H1 (cell line): ENCODE measurements around the gene OR8B3. TPM values are rescaled to one million over a fixed set of nuclear protein-coding genes. Genes with fewer than 3 reads are reported as not detected.

ENCODE experiments used
- CTCF ChIA-PET: fragments of 300-600 bp; sonication (Branson Sonifier 250); formaldehyde crosslinking; loops from one replicate; lab custom pipeline; 2021; ENCODE audit not compliant: partially characterized antibody; lab: Charles Lee
- POLR2A ChIA-PET: fragments of 300-600 bp; sonication (Branson Sonifier 250); formaldehyde crosslinking; loops from one replicate; lab custom pipeline; 2021; ENCODE audit warnings: inconsistent platforms; ENCODE audit not compliant: partially characterized antibody; lab: Charles Lee
- DNase-seq, 2 experiments: peaks; one replicate each; pipeline versions ENCODE4 v3.0.0 to v3.0.0-alpha.2; 2010 to 2022; ENCODE audit warnings: low spot score in 2 of 2, low read depth in 1 of 2, mixed read lengths in 1 of 2
- FAIRE-seq: peaks from 2 replicates; lab custom pipeline; 2011; peaks lifted over from hg19 to GRCh38; lab: Jason Lieb, UNC
- H2AFZ ChIP-seq: 2 replicates; pipeline ENCODE4 v1.8.1; 2012; ENCODE audit warnings: low read length, inconsistent platforms
- H2AK5ac ChIP-seq: 2 replicates; pipeline ENCODE4 v1.6.1; 2013; ENCODE audit warnings: low read depth, low read length
- H2BK120ac ChIP-seq: replicated peaks from 2 replicates; pipeline ENCODE3; 2013; ENCODE audit warnings: low read depth, low read length, inconsistent platforms
- H2BK12ac ChIP-seq: 2 replicates; pipeline ENCODE4 v1.6.1; 2013; ENCODE audit warnings: low read depth, low read length
- H2BK15ac ChIP-seq: 2 replicates; pipeline ENCODE4 v1.6.1; 2013; ENCODE audit warnings: low read length
- H2BK20ac ChIP-seq: 2 replicates; pipeline ENCODE4 v1.6.1; 2013; ENCODE audit warnings: low read length
- H2BK5ac ChIP-seq: 2 replicates; pipeline ENCODE4 v1.6.1; 2013; ENCODE audit warnings: low read depth, low read length
- H3K14ac ChIP-seq: 2 replicates; pipeline ENCODE4 v1.6.1; 2013; ENCODE audit warnings: inconsistent platforms; ENCODE audit not compliant: insufficient read length
- H3K18ac ChIP-seq: 2 replicates; pipeline ENCODE4 v1.6.1; 2013; ENCODE audit warnings: low read length; ENCODE audit errors: extremely low read depth
- H3K23ac ChIP-seq: 2 replicates; pipeline ENCODE4 v1.6.1; 2013; ENCODE audit warnings: inconsistent platforms; ENCODE audit not compliant: insufficient read length
- H3K23me2 ChIP-seq: 2 replicates; pipeline ENCODE4 v1.6.1; 2013; ENCODE audit warnings: low read depth, low read length
- H3K27ac ChIP-seq: 2 replicates; pipeline ENCODE4 v1.6.1; 2011; ENCODE audit warnings: low read depth, low read length, inconsistent platforms
- H3K27me3 ChIP-seq, 4 experiments: replicated peaks in 1 of 4; 1 replicate in 1 of 4; 2 replicates in 3 of 4; pipeline versions ENCODE4 v1.6.1 to v1.8.1; 2011 to 2013; ENCODE audit warnings: low read length in 3 of 4, mild to moderate bottlenecking in 3 of 4, inconsistent platforms in 2 of 4, mixed read lengths in 2 of 4, moderate library complexity in 1 of 4; ENCODE audit not compliant: control insufficient read depth in 3 of 4, insufficient read depth in 3 of 4; ENCODE audit errors: extremely low read depth in 1 of 4
- H3K36me3 ChIP-seq, 4 experiments: 2 replicates each; pipeline versions ENCODE4 v1.6.1 to v1.8.1; 2011 to 2013; ENCODE audit warnings: mild to moderate bottlenecking in 4 of 4, low read length in 3 of 4, moderate library complexity in 2 of 4, control low read depth in 1 of 4, inconsistent platforms in 1 of 4; ENCODE audit not compliant: insufficient read depth in 4 of 4, control insufficient read depth in 2 of 4
- H3K4ac ChIP-seq: replicated peaks from 2 replicates; pipeline ENCODE3; 2013; ENCODE audit warnings: low read length, low read depth, mixed read lengths, inconsistent platforms; ENCODE audit not compliant: insufficient read length
- H3K4me1 ChIP-seq, 4 experiments: replicated peaks in 1 of 4; 1 replicate in 1 of 4; 2 replicates in 3 of 4; pipeline versions ENCODE4 v1.6.1 to v1.8.1; 2011 to 2013; ENCODE audit warnings: low read length in 3 of 4, inconsistent platforms in 2 of 4, mixed read lengths in 1 of 4; ENCODE audit not compliant: insufficient read depth in 4 of 4, control insufficient read depth in 3 of 4
- H3K4me2 ChIP-seq, 2 experiments: 2 replicates each; pipeline versions ENCODE4 v1.6.1 to v1.8.1; 2011 to 2013; ENCODE audit warnings: low read depth in 2 of 2, low read length in 2 of 2, control low read depth in 1 of 2, inconsistent platforms in 1 of 2, mild to moderate bottlenecking in 1 of 2; ENCODE audit not compliant: insufficient read depth in 1 of 2
- H3K4me3 ChIP-seq, 4 experiments: fragments of 200-600, 300-600 bp in 1 of 4; sonication (generic), shearing (Covaris generic), sonication (Bioruptor Twin) in 1 of 4; 2 replicates each; pipeline versions ENCODE4 v1.5.1 to v1.8.1; 2011 to 2016; ENCODE audit warnings: low read length in 4 of 4, low read depth in 3 of 4, control low read depth in 2 of 4, inconsistent platforms in 2 of 4, mild to moderate bottlenecking in 2 of 4, mixed read lengths in 1 of 4, moderate library complexity in 1 of 4; ENCODE audit not compliant: insufficient read depth in 2 of 4; ENCODE audit errors: extremely low read depth in 1 of 4
- H3K56ac ChIP-seq: replicated peaks from 2 replicates; pipeline ENCODE3; 2013; ENCODE audit warnings: low read depth, mild to moderate bottlenecking, mixed read lengths, low read length, inconsistent platforms; ENCODE audit not compliant: insufficient read length
- H3K79me1 ChIP-seq: 2 replicates; pipeline ENCODE4 v1.6.1; 2013; ENCODE audit warnings: low read depth, low read length, control low read depth
- H3K79me2 ChIP-seq, 2 experiments: 2 replicates each; pipeline versions ENCODE4 v1.6.1 to v1.8.1; 2012 to 2013; ENCODE audit warnings: low read length in 2 of 2, mild to moderate bottlenecking in 2 of 2, inconsistent platforms in 1 of 2; ENCODE audit not compliant: insufficient read depth in 2 of 2, control insufficient read depth in 1 of 2
- H3K9ac ChIP-seq, 4 experiments: replicated peaks in 1 of 4; 1 replicate in 1 of 4; 2 replicates in 3 of 4; pipeline versions ENCODE4 v1.6.1 to v1.8.1; 2011 to 2013; ENCODE audit warnings: low read depth in 3 of 4, low read length in 3 of 4, control low read depth in 2 of 4, mild to moderate bottlenecking in 2 of 4, moderate library complexity in 2 of 4, inconsistent platforms in 1 of 4; ENCODE audit errors: extremely low read depth in 1 of 4
- H3K9me3 ChIP-seq, 2 experiments: 2 replicates each; pipeline versions ENCODE4 v1.6.1 to v1.8.1; 2012 to 2013; ENCODE audit warnings: mild to moderate bottlenecking in 2 of 2, moderate library complexity in 2 of 2, control low read depth in 1 of 2, inconsistent platforms in 1 of 2, low read depth in 1 of 2, low read length in 1 of 2, mixed read lengths in 1 of 2; ENCODE audit not compliant: insufficient read depth in 2 of 2
- H4K20me1 ChIP-seq, 2 experiments: replicated peaks in 1 of 2; 2 replicates each; pipeline versions ENCODE3 to v1.8.1; 2011 to 2013; ENCODE audit warnings: inconsistent platforms in 2 of 2, low read length in 2 of 2, mild to moderate bottlenecking in 1 of 2; ENCODE audit not compliant: insufficient read depth in 2 of 2, control insufficient read depth in 1 of 2
- H4K5ac ChIP-seq: 2 replicates; pipeline ENCODE4 v1.6.1; 2013; ENCODE audit warnings: low read length, low read depth, mixed read lengths, inconsistent platforms; ENCODE audit not compliant: insufficient read length
- H4K8ac ChIP-seq: 2 replicates; pipeline ENCODE4 v1.8.0; 2013; ENCODE audit warnings: mild to moderate bottlenecking, moderate library complexity, low read length, inconsistent platforms; ENCODE audit not compliant: insufficient read depth; ENCODE audit errors: extremely low read depth
- H4K91ac ChIP-seq: replicated peaks from 2 replicates; pipeline ENCODE3; 2013; ENCODE audit warnings: low read length, mixed read lengths, inconsistent platforms; ENCODE audit not compliant: insufficient read length
- ASH2L ChIP-seq: fragments of 200-600, 300-600 bp; sonication (generic); IDR thresholded peaks from one replicate; pipeline ENCODE4 v1.7.1; 2017; ENCODE audit warnings: low read length
- CTBP2 ChIP-seq: IDR thresholded peaks from 2 replicates; pipeline ENCODE4 v1.7.0; 2011; ENCODE audit warnings: borderline replicate concordance, mild to moderate bottlenecking, moderate library complexity, mixed read lengths, low read length; ENCODE audit not compliant: insufficient read depth, insufficient read length
- EP300 ChIP-seq, 2 experiments: IDR thresholded peaks; 1 replicate in 1 of 2; 2 replicates in 1 of 2; pipeline ENCODE4 v1.6.1; 2011 to 2012; ENCODE audit warnings: low read depth in 2 of 2, low read length in 2 of 2, mild to moderate bottlenecking in 2 of 2, borderline replicate concordance in 1 of 2, inconsistent platforms in 1 of 2, moderate library complexity in 1 of 2
- RXRA ChIP-seq: IDR thresholded peaks from 2 replicates; pipeline ENCODE4 v1.6.1; 2011; ENCODE audit warnings: low read depth, mild to moderate bottlenecking, low read length, moderate library complexity; ENCODE audit not compliant: insufficient read depth
- SIN3A ChIP-seq, 2 experiments: IDR thresholded peaks in 1 of 2; conservative IDR thresholded peaks in 1 of 2; 2 replicates each; pipeline ENCODE4 v1.6.1; 2011 to 2012; ENCODE audit warnings: low read length in 2 of 2, improper control_type of control experiment in 1 of 2, low read depth in 1 of 2, mild to moderate bottlenecking in 1 of 2
- WGBS, 2 experiments: shearing (Covaris generic) in 1 of 2; methylation state at CpG; one replicate each; pipeline versions ENCODE4 v1.1.6 to v1.1.7; 2013 to 2015; ENCODE audit warnings: low lambda C conversion rate in 2 of 2, mixed read lengths in 2 of 2, inconsistent platforms in 1 of 2, low coverage in 1 of 2, missing lambda C conversion rate in 1 of 2; ENCODE audit not compliant: insufficient replicate concordance in 2 of 2, insufficient coverage in 1 of 2, insufficient read length in 1 of 2; ENCODE audit errors: extremely low coverage in 1 of 2, missing lambda C conversion rate in 1 of 2; 5-methylcytosine and 5-hydroxymethylcytosine counted together
- polyA plus RNA-seq, 7 experiments: library from polyadenylated mRNA; depleted of rRNA in 3 of 7; stranded (reverse) in 5 of 7; unstranded in 2 of 7; fragments of >200 nt in 5 of 7; fragments of 200-250 nt in 2 of 7; gene quantifications; 1 replicate in 5 of 7; 2 replicates in 1 of 7; 4 replicates in 1 of 7; pipeline versions ENCODE4 v1.2.1 to v1.2.3, GENCODE V29; 2011 to 2013; ENCODE audit warnings: missing spikeins in 2 of 7, mixed read lengths in 2 of 7
- total RNA-seq: library from RNA; stranded (reverse); fragmentation: NEBNext Ultra II Directional; extraction: Animal tissue kit (Norgen Biotek cat#: 25700); gene quantifications from 2 replicates; pipeline ENCODE4 v1.2.1, GENCODE V29; 2021
- TF ChIP-seq, protein P1 (sequence below): IDR thresholded peaks from 2 replicates; pipeline ENCODE4 v1.6.1; 2011; ENCODE audit warnings: low read length, improper control_type of control experiment
- TF ChIP-seq, protein P2 (sequence below), 3 experiments: IDR thresholded peaks; 1 replicate in 2 of 3; 2 replicates in 1 of 3; pipeline versions ENCODE4 v1.5.1 to v1.6.1; 2011; ENCODE audit warnings: low read length in 3 of 3, mild to moderate bottlenecking in 3 of 3, inconsistent platforms in 2 of 3, low read depth in 1 of 3, moderate library complexity in 1 of 3; ENCODE audit not compliant: insufficient read depth in 1 of 3; ENCODE audit errors: control extremely low read depth in 1 of 3
- TF ChIP-seq, protein P3 (sequence below): IDR thresholded peaks from 2 replicates; pipeline ENCODE4 v1.6.1; 2011; ENCODE audit warnings: low read depth, mild to moderate bottlenecking, low read length; ENCODE audit not compliant: insufficient read depth

The OR8B3 gene
- total and polyA plus RNA-seq, 2 of the 8 experiments (the other 6 are each of a cell fraction or from before 2014, with no cell fraction given): not detected

DNA sequence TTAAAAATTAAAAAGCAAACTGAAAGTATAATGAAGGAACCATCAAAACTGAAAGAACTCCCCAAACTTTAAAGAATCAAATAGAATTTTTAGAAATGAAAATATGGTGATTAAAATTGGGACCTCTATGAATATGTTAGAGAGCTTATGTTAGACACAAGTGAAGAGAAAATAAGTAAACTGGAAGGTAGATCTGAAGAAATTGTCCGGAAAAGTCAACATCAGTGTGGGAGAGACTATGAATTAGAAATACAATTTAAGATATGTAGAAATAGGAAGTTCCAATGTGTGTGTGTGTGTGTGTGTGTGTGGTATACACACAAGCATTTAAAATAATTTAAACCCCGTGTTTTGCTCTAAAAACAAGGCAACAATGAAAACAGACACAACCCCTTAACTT lies 30.8 kb upstream of the OR8B3 start:
- ChIA-PET CTCF (interaction anchor here (1.5 to 2.8 kb wide), 3 partner anchors 10 to 27 kb away, joined by 6 to 24 read pairs (median 8); no protein-coding TSS in a partner anchor), POLR2A (no interaction called here)
- no peak overlapping the region for H3K27ac ChIP-seq

More for the DNA sequence above, 30.8 kb upstream of the OR8B3 start:
- Histone ChIP-seq H3K4me3 (no peak overlapping the region), H2BK120ac (no peak overlapping the region), H3K27me3 (peaks cover 0 to 2% (median 0%) of the 10 kb centered on the region in 4 experiments; a peak in 1 of 7 replicates), H3K4me1 (no peaks in the 10 kb centered on the region), H3K9ac (no peak overlapping the region), H2AFZ (no peak overlapping the region), H3K79me2 (no peaks in the 10 kb centered on the region), H2AK5ac (no peak overlapping the region), H2BK20ac (no peak overlapping the region), H3K23ac (no peak overlapping the region), H3K56ac (no peak overlapping the region), H4K20me1 (no peaks in the 10 kb centered on the region), H3K4ac (no peak overlapping the region), H2BK12ac (no peak overlapping the region), H3K14ac (no peak overlapping the region), H4K91ac (no peak overlapping the region), H3K18ac (no peak overlapping the region), H2BK15ac (no peak overlapping the region), H3K9me3 (peaks cover 4 to 8% of the 10 kb centered on the region in 2 experiments; a peak in 3 of 4 replicates), H3K4me2 (no peak overlapping the region), H2BK5ac (no peak overlapping the region), H4K5ac (no peak overlapping the region), H3K36me3 (no peaks in the 10 kb centered on the region), H3K79me1 (no peaks in the 10 kb centered on the region), H4K8ac (no peak overlapping the region), H3K23me2 (peaks cover 4% of the 10 kb centered on the region; the same call in 1 of the 2 replicates)
- TF ChIP-seq EP300 (IDR thresholded peaks at IDR 0.05; ENCODE audit: borderline replicate concordance in 1 of 2, low read depth in 2 of 2, low read length in 2 of 2) (no peak), CTBP2 (no peak), ASH2L (no peak), SIN3A (conservative IDR thresholded peaks at IDR 0.05 in 1 of 2, IDR thresholded peaks at IDR 0.05 in 1 of 2; ENCODE audit: low read depth in 1 of 2, low read length in 2 of 2) (no peak), RXRA (no peak)
- TF ChIP-seq, protein P1, sequence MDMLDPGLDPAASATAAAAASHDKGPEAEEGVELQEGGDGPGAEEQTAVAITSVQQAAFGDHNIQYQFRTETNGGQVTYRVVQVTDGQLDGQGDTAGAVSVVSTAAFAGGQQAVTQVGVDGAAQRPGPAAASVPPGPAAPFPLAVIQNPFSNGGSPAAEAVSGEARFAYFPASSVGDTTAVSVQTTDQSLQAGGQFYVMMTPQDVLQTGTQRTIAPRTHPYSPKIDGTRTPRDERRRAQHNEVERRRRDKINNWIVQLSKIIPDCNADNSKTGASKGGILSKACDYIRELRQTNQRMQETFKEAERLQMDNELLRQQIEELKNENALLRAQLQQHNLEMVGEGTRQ: no peak
- TF ChIP-seq, protein P2, sequence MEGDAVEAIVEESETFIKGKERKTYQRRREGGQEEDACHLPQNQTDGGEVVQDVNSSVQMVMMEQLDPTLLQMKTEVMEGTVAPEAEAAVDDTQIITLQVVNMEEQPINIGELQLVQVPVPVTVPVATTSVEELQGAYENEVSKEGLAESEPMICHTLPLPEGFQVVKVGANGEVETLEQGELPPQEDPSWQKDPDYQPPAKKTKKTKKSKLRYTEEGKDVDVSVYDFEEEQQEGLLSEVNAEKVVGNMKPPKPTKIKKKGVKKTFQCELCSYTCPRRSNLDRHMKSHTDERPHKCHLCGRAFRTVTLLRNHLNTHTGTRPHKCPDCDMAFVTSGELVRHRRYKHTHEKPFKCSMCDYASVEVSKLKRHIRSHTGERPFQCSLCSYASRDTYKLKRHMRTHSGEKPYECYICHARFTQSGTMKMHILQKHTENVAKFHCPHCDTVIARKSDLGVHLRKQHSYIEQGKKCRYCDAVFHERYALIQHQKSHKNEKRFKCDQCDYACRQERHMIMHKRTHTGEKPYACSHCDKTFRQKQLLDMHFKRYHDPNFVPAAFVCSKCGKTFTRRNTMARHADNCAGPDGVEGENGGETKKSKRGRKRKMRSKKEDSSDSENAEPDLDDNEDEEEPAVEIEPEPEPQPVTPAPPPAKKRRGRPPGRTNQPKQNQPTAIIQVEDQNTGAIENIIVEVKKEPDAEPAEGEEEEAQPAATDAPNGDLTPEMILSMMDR (IDR thresholded peaks at IDR 0.05; ENCODE audit: control extremely low read depth in 1 of 3, insufficient read depth in 1 of 3, low read depth in 1 of 3, low read length in 3 of 3): no peak
- TF ChIP-seq, protein P3, sequence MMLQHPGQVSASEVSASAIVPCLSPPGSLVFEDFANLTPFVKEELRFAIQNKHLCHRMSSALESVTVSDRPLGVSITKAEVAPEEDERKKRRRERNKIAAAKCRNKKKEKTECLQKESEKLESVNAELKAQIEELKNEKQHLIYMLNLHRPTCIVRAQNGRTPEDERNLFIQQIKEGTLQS: no peak
- DNase-seq: no peak
- no peak for FAIRE-seq
- 98% methylated on average over 2 of the region's 2 CpGs; no CpG with 5 or more reads in 1 of the 2 experiments for WGBS, 2 experiments
